Measurements from ENCODE around the gene EIF2S2. TPM values are rescaled to one million over a fixed set of nuclear protein-coding genes. Genes with fewer than 3 reads are reported as not detected.

The EIF2S2 gene
- total RNA-seq, 2 donors from 2014 or later = 158 to 165 TPM

DNA sequence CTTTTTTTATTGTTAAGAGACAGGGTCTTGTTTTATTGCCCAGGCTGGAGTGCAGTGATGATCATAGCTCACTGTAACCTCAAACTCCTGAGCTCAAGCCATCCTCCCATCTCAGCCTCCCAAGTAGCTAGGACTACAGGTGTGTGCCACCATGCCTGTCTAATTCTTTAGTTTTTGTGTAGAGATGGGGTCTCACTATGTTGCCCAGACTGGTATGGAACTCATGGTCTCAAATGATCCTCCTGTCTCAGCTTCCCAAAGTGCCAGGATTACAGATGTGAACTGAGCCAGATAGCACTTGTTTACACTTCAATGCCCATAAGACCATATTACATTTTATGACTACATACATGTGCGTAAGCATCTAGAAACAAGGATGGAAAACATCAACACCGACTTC, 18.1 kb downstream of the EIF2S2 start:
- Mint-ChIP-seq H3K4me1 (ENCODE audit: low read depth) (peaks cover 10% of the 10 kb centered on the region), H3K4me3 (no peak overlapping the region), H3K9me3 (no peaks in the 10 kb centered on the region), H3K27ac (peak overlapping the region; percentile 85), H3K36me3 (ENCODE audit: insufficient read depth in 2 of 2) (peaks cover 18 to 57% of the 10 kb centered on the region in 2 donors), H3K27me3 (ENCODE audit: low read depth) (no peaks in the 10 kb centered on the region)
- DNase-seq (no peak), ATAC-seq (replicated peaks in 1 of 2) (no peak)

GRCh38 chr20:34091637-34092200, 20.3 kb downstream of the EIF2S2 start:
- Mint-ChIP-seq H3K27ac (peak overlapping the region; percentile 75), H3K4me1 (ENCODE audit: low read depth) (peaks cover 12% of the 10 kb centered on the region), H3K27me3 (ENCODE audit: low read depth) (no peaks in the 10 kb centered on the region), H3K36me3 (ENCODE audit: insufficient read depth in 2 of 2) (peaks cover 15 to 47% of the 10 kb centered on the region in 2 donors), H3K9me3 (no peaks in the 10 kb centered on the region), H3K4me3 (no peak overlapping the region)
- no peak for ATAC-seq (replicated peaks in 1 of 2)
- no peak for DNase-seq

DNA sequence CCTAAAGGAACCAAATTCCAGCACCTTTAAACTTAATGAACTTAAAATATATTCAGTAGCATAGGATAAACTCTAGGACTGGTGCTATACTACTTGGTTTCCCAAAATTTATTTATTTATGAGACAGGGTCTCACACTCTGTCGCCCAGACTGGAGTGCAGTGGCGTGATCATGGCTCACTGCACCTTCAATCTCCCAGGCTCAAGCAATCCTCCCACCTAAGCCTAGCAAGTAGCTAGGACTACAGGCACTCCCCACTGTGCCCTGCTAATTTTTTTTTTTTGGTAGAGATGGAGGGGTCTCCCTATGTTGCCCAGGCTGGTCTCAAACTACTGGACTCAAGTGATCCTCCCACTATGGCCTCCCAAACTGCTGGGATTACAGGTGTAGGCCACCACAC, 21.4 kb downstream of the EIF2S2 start:
- Mint-ChIP-seq H3K27ac (peak overlapping the region; percentile 87), H3K9me3 (no peaks in the 10 kb centered on the region), H3K4me3 (no peak overlapping the region), H3K36me3 (ENCODE audit: insufficient read depth in 2 of 2) (peaks cover 14 to 39% of the 10 kb centered on the region in 2 donors), H3K27me3 (ENCODE audit: low read depth) (no peaks in the 10 kb centered on the region), H3K4me1 (ENCODE audit: low read depth) (peaks cover 10% of the 10 kb centered on the region)
- DNase-seq (no peak), ATAC-seq (replicated peaks in 1 of 2) (no peak)

- Mint-ChIP-seq H3K4me1 (ENCODE audit: low read depth) (peaks cover 10% of the 10 kb centered on the region), H3K27me3 (ENCODE audit: low read depth) (no peaks in the 10 kb centered on the region), H3K9me3 (no peaks in the 10 kb centered on the region), H3K4me3 (no peak overlapping the region), H3K27ac (no peak overlapping the region), H3K36me3 (ENCODE audit: insufficient read depth in 2 of 2) (peaks cover 15 to 38% of the 10 kb centered on the region in 2 donors)
- no peak for DNase-seq
- ATAC-seq (replicated peaks in 1 of 2) = no peak
Measured at GRCh38 chr20:34089655-34090345, 22.2 kb downstream of the EIF2S2 start.

- Mint-ChIP-seq H3K27me3 (ENCODE audit: low read depth) (no peaks in the 10 kb centered on the region), H3K9me3 (no peaks in the 10 kb centered on the region), H3K4me1 (ENCODE audit: low read depth) (peaks cover 10% of the 10 kb centered on the region), H3K36me3 (ENCODE audit: insufficient read depth in 2 of 2) (peaks cover 15 to 38% of the 10 kb centered on the region in 2 donors), H3K4me3 (no peak overlapping the region), H3K27ac (no peak overlapping the region)
- no peak for DNase-seq
- no peak for ATAC-seq (replicated peaks in 1 of 2)
Measured at GRCh38 chr20:34089175-34089479, 22.9 kb downstream of the EIF2S2 start.

- ATAC-seq (replicated peaks in 1 of 2) (no peak), DNase-seq (no peak)
- no peaks in the 10 kb centered on the region for H3K9me3 Mint-ChIP-seq
- H3K27me3 Mint-ChIP-seq (ENCODE audit: low read depth) = no peaks in the 10 kb centered on the region
- no peak overlapping the region for H3K27ac Mint-ChIP-seq
- peaks cover 11 to 32% of the 10 kb centered on the region in 2 donors for H3K36me3 Mint-ChIP-seq (ENCODE audit: insufficient read depth in 2 of 2)
- H3K4me1 Mint-ChIP-seq (ENCODE audit: low read depth) = peaks cover 10% of the 10 kb centered on the region
- no peak overlapping the region for H3K4me3 Mint-ChIP-seq
Measured at GRCh38 chr20:34088305-34089174, 23.5 kb downstream of the EIF2S2 start.

- H3K4me3 Mint-ChIP-seq = no peak overlapping the region
- H3K27ac Mint-ChIP-seq = peak overlapping the region; percentile 65
- peaks cover 4 to 17% of the 10 kb centered on the region in 2 donors for H3K36me3 Mint-ChIP-seq (ENCODE audit: insufficient read depth in 2 of 2)
- no peak for DNase-seq
- no peaks in the 10 kb centered on the region for H3K27me3 Mint-ChIP-seq (ENCODE audit: low read depth)
- peaks cover 10% of the 10 kb centered on the region for H3K4me1 Mint-ChIP-seq (ENCODE audit: low read depth)
- ATAC-seq (replicated peaks in 1 of 2) = no peak
- no peaks in the 10 kb centered on the region for H3K9me3 Mint-ChIP-seq
Measured at GRCh38 chr20:34085544-34086040, 26.5 kb downstream of the EIF2S2 start.

DNA sequence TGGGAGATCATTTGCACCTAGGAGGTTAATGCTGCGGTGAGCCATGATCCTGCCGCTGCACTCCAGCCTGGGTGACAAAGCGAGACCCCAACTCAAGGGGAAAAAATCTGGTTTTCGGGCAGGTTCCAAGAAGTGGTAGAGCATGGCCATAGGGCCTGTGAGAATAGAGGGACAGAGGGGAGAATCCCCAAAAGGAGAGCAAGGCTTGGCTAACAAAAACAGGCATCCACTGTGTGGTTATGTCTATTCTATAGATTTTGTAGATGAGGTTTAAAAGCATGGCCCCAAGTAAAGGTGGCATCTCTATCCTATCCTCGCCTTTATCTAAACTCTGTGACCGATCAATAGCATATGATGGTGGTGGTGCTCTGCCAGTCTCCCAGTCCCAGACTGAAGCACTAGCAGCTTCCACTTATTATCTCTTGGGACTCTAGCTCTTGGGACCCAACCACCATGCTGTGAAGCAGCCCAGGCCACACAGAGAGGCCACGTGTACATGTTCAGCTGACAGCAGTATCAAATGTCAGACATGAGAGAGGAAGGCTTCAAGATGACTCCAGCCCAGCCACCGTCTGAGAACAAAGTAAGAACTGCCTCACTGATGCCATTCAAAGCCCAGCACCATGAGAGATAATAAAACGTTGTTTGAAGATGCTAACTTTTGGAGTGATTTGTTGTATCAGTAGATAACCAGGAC, 27.7 kb downstream of the EIF2S2 start:
- Mint-ChIP-seq H3K4me1 (ENCODE audit: low read depth) (peaks cover 10% of the 10 kb centered on the region), H3K27me3 (ENCODE audit: low read depth) (no peaks in the 10 kb centered on the region), H3K9me3 (no peaks in the 10 kb centered on the region), H3K27ac (no peak overlapping the region), H3K36me3 (ENCODE audit: insufficient read depth in 2 of 2) (peaks cover 4 to 10% of the 10 kb centered on the region in 2 donors), H3K4me3 (no peak overlapping the region)
- DNase-seq (no peak), ATAC-seq (replicated peaks in 1 of 2) (peak in 1 of 2 donors; percentile 1)

- H3K36me3 Mint-ChIP-seq (ENCODE audit: insufficient read depth in 2 of 2) = peaks cover 4 to 10% of the 10 kb centered on the region in 2 donors
- peak overlapping the region; percentile 21 for H3K27ac Mint-ChIP-seq
- H3K27me3 Mint-ChIP-seq (ENCODE audit: low read depth) = no peaks in the 10 kb centered on the region
- H3K9me3 Mint-ChIP-seq = no peaks in the 10 kb centered on the region
- H3K4me3 Mint-ChIP-seq = no peak overlapping the region
- H3K4me1 Mint-ChIP-seq (ENCODE audit: low read depth) = peaks cover 10% of the 10 kb centered on the region
- DNase-seq (no peak), ATAC-seq (replicated peaks in 1 of 2) (no peak)
Measured at GRCh38 chr20:34083781-34084180, 28.3 kb downstream of the EIF2S2 start.

DNA sequence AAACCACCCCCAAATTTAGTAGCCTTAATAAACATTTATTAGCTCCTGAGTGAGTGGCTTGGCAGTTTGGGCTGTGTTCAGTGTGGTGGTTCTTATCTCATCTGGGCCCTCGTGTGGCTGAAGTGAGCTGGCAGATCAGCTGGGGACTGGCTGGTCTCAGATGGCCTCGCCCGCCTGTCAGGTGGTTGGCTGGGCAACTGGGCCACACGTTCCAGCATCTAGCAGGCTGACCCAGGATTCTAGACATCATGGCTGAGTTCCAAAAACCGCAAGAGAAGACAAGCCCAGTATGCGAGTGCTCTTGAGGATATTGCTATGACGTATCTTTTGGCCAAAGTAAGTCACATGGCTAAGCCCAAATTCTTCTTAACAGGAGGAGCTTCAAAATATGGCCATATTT, 28.9 kb downstream of the EIF2S2 start:
- no peaks in the 10 kb centered on the region for H3K27me3 Mint-ChIP-seq (ENCODE audit: low read depth)
- H3K4me1 Mint-ChIP-seq (ENCODE audit: low read depth) = peaks cover 5% of the 10 kb centered on the region
- H3K27ac Mint-ChIP-seq = peak overlapping the region; percentile 21
- peaks cover 3 to 10% of the 10 kb centered on the region in 2 donors for H3K36me3 Mint-ChIP-seq (ENCODE audit: insufficient read depth in 2 of 2)
- ATAC-seq (replicated peaks in 1 of 2) (no peak), DNase-seq (no peak)
- H3K9me3 Mint-ChIP-seq = no peaks in the 10 kb centered on the region
- no peak overlapping the region for H3K4me3 Mint-ChIP-seq

GRCh38 chr20:34082232-34082887, 29.7 kb downstream of the EIF2S2 start:
- peak; percentile 3 to 10 for ATAC-seq (replicated peaks in 1 of 2)

GRCh38 chr20:34079818-34080217, 32.2 kb downstream of the EIF2S2 start:
- Mint-ChIP-seq H3K4me1 (ENCODE audit: low read depth) (no peaks in the 10 kb centered on the region), H3K36me3 (ENCODE audit: insufficient read depth in 2 of 2) (peaks cover 0 to 6% of the 10 kb centered on the region in 2 donors), H3K27ac (no peak overlapping the region), H3K9me3 (no peaks in the 10 kb centered on the region), H3K4me3 (no peak overlapping the region), H3K27me3 (ENCODE audit: low read depth) (no peaks in the 10 kb centered on the region)
- ATAC-seq (replicated peaks in 1 of 2) = no peak
- DNase-seq = no peak

More at GRCh38 chr20:34082232-34082887, 29.7 kb downstream of the EIF2S2 start:
- peaks cover 1 to 5% of the 10 kb centered on the region in 2 donors for H3K36me3 Mint-ChIP-seq (ENCODE audit: insufficient read depth in 2 of 2)
- DNase-seq = no peak
- no peaks in the 10 kb centered on the region for H3K9me3 Mint-ChIP-seq
- H3K4me1 Mint-ChIP-seq (ENCODE audit: low read depth) = no peaks in the 10 kb centered on the region
- no peaks in the 10 kb centered on the region for H3K27me3 Mint-ChIP-seq (ENCODE audit: low read depth)
- no peak overlapping the region for H3K27ac Mint-ChIP-seq
- no peak overlapping the region for H3K4me3 Mint-ChIP-seq

Measured in activated T-cell treated with anti-CD3 and anti-CD28 coated beads, Interleukin-2, amount 50 U/mL, for 72 hours (primary cell).